GM12878 (cell line): Measurements from ENCODE around the gene RGS2. TPM values are rescaled to one million over a fixed set of nuclear protein-coding genes. Genes with fewer than 3 reads are reported as not detected.

Experiments
- CBFB ChIP-seq: IDR thresholded peaks from 2 replicates; pipeline ENCODE4 v1.6.1; 2016; ENCODE audit warnings: antibody characterized with exemption, low read depth
- ESRRA ChIP-seq: IDR thresholded peaks from 2 replicates; pipeline ENCODE4 v1.6.1; 2012; ENCODE audit warnings: mild to moderate bottlenecking, low read length, improper control_type of control experiment
- FOXK2 ChIP-seq: fragments of 450-650 bp; IDR thresholded peaks from 2 replicates; pipeline ENCODE4 v1.6.1; 2017; ENCODE audit warnings: mild to moderate bottlenecking, moderate library complexity
- IRF4 ChIP-seq: IDR thresholded peaks from 2 replicates; pipeline ENCODE4 v1.6.1; 2011; ENCODE audit warnings: low read depth, low read length
- JUND ChIP-seq: IDR thresholded peaks from 2 replicates; pipeline ENCODE4 v1.6.1; 2012; ENCODE audit warnings: low read depth, mild to moderate bottlenecking, low read length, improper control_type of control experiment, moderate library complexity
- KDM1A ChIP-seq: fragments of 200-600 bp; sonication (generic); IDR thresholded peaks from 2 replicates; pipeline ENCODE4 v1.6.1; 2016; ENCODE audit warnings: borderline replicate concordance
- PKNOX1 ChIP-seq: fragments of 450-650 bp; IDR thresholded peaks from 2 replicates; pipeline ENCODE4 v1.6.1; 2016; ENCODE audit warnings: mild to moderate bottlenecking
- RAD21 ChIP-seq: IDR thresholded peaks from 2 replicates; pipeline ENCODE4 v1.6.1; 2011; ENCODE audit warnings: mild to moderate bottlenecking, low read depth, low read length, moderate library complexity; ENCODE audit not compliant: insufficient read depth
- RELA ChIP-seq: fragments of 450-650 bp; IDR thresholded peaks from 2 replicates; pipeline ENCODE4 v1.8.0; 2014; ENCODE audit warnings: borderline replicate concordance; ENCODE audit not compliant: partially characterized antibody
- RUNX3 ChIP-seq: IDR thresholded peaks from 2 replicates; pipeline ENCODE4 v1.6.1; 2012; ENCODE audit warnings: low read length, inconsistent platforms
- SMAD5 ChIP-seq: IDR thresholded peaks from 2 replicates; pipeline ENCODE4 v1.6.1; 2016; ENCODE audit warnings: antibody characterized with exemption, low read depth
- TBL1XR1 ChIP-seq: IDR thresholded peaks from 2 replicates; pipeline ENCODE4 v1.6.1; 2012; ENCODE audit warnings: low read depth, low read length, improper control_type of control experiment
- ZBTB33 ChIP-seq: fragments of 450-650 bp; IDR thresholded peaks from 2 replicates; pipeline ENCODE4 v1.6.1; 2017; ENCODE audit warnings: mild to moderate bottlenecking
- polyA plus RNA-seq, 11 experiments: library from polyadenylated mRNA; depleted of rRNA in 4 of 11; unstranded in 6 of 11; stranded (reverse) in 5 of 11; fragments of >200 nt; fragmentation: Nextera tagmentation in 4 of 11; fragmentation: Illumina TruSeq in 1 of 11; extraction: Ambion mirVana in 4 of 11; extraction: Trizol in 1 of 11; gene quantifications; 1 replicate in 1 of 11; 2 replicates in 10 of 11; pipeline versions ENCODE4 v1.2.1 to v1.2.3, GENCODE V29; 2011 to 2016; ENCODE audit warnings: inconsistent platforms in 2 of 11, missing spikeins in 2 of 11, low read depth in 1 of 11
- total RNA-seq, 4 experiments: library from RNA; depleted of rRNA in 3 of 4; stranded (reverse); fragments of >200 nt in 3 of 4; fragmentation: Illumina TruSeq in 1 of 4; extraction: Trizol in 1 of 4; gene quantifications; 2 replicates each; pipeline versions ENCODE4 v1.2.1 to v1.2.3, GENCODE V29; 2013 to 2021
- TF ChIP-seq, protein P1 (sequence below): fragments of 450-650 bp; formaldehyde crosslinking; IDR thresholded peaks from 2 replicates; pipeline ENCODE4 v1.4.0; 2020; ENCODE audit warnings: mild to moderate bottlenecking, moderate library complexity

RGS2 gene
- total and polyA plus RNA-seq, 10 of the 15 experiments (the other 5 are each of a cell fraction or from before 2014, with no cell fraction given) = 0.27 to 2.3 (median 0.98) TPM

DNA sequence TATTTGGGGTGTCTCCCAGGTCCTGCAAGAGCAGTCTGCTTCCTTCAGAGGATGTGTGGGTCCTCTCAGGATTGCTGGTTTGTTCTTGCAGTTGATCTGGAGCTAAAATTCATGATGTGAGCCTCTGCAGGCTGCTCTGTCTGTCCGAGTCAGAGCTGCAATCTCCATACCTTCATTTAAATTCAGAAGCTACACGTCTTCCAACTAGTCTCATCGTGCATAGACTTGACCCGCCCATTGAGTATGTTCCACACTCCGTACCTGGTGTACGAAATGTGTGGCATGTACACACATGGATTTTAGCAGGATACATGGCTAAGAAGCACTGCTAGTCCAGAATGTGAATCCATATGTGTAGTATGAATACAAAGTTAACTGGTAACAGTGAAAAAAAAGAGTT lies 25.0 kb upstream of the RGS2 start (continued):
- TF ChIP-seq, protein P1, sequence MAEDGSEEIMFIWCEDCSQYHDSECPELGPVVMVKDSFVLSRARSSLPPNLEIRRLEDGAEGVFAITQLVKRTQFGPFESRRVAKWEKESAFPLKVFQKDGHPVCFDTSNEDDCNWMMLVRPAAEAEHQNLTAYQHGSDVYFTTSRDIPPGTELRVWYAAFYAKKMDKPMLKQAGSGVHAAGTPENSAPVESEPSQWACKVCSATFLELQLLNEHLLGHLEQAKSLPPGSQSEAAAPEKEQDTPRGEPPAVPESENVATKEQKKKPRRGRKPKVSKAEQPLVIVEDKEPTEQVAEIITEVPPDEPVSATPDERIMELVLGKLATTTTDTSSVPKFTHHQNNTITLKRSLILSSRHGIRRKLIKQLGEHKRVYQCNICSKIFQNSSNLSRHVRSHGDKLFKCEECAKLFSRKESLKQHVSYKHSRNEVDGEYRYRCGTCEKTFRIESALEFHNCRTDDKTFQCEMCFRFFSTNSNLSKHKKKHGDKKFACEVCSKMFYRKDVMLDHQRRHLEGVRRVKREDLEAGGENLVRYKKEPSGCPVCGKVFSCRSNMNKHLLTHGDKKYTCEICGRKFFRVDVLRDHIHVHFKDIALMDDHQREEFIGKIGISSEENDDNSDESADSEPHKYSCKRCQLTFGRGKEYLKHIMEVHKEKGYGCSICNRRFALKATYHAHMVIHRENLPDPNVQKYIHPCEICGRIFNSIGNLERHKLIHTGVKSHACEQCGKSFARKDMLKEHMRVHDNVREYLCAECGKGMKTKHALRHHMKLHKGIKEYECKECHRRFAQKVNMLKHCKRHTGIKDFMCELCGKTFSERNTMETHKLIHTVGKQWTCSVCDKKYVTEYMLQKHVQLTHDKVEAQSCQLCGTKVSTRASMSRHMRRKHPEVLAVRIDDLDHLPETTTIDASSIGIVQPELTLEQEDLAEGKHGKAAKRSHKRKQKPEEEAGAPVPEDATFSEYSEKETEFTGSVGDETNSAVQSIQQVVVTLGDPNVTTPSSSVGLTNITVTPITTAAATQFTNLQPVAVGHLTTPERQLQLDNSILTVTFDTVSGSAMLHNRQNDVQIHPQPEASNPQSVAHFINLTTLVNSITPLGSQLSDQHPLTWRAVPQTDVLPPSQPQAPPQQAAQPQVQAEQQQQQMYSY (CRISPR knock-in tag) = no peak
- TF ChIP-seq PKNOX1 (no peak), CBFB (no peak), RUNX3 (no peak), FOXK2 (no peak), TBL1XR1 (no peak), ZBTB33 (no peak), JUND (no peak), RAD21 (no peak), RELA (no peak), ESRRA (no peak), IRF4 (no peak), KDM1A (no peak), SMAD5 (no peak)
